Memory B cell (primary cell): ENCODE results near the gene DPP4.

Experiments
- ATAC-seq: fragments of 150-1000 bp; cut with Tn5 transposase; 2 replicates; pipeline ENCODE4 v1.10.0; 2021; ENCODE audit warnings: low read depth, mild to moderate bottlenecking, moderate library complexity
- DNase-seq, 2 donors: peaks; one replicate each; pipeline ENCODE4 v3.0.0; 2022; ENCODE audit warnings: low spot score in 2 of 2
- H3K27ac Mint-ChIP-seq: one replicate; pipeline ENCODE4 v1.8.0; 2022; ENCODE audit warnings: mild to moderate bottlenecking, moderate library complexity, mixed read lengths
- H3K27me3 Mint-ChIP-seq: one replicate; pipeline ENCODE4 v1.8.0; 2022; ENCODE audit warnings: mixed read lengths
- H3K36me3 Mint-ChIP-seq: one replicate; pipeline ENCODE4 v1.8.0; 2022; ENCODE audit warnings: mild to moderate bottlenecking, mixed read lengths
- H3K4me1 Mint-ChIP-seq: one replicate; pipeline ENCODE4 v1.8.0; 2022; ENCODE audit warnings: mixed read lengths
- H3K4me3 Mint-ChIP-seq: one replicate; pipeline ENCODE4 v1.8.0; 2022; ENCODE audit warnings: mild to moderate bottlenecking, moderate library complexity, mixed read lengths
- H3K9me3 Mint-ChIP-seq: one replicate; pipeline ENCODE4 v1.8.0; 2022; ENCODE audit warnings: mixed read lengths

DPP4 gene

GRCh38 chr2:162072976-162073887, 783 bp downstream of the DPP4 start:
- Mint-ChIP-seq H3K9me3 (no peaks in the 10 kb centered on the region), H3K27me3 (peaks cover 11% of the 10 kb centered on the region), H3K27ac (no peak overlapping the region), H3K4me1 (peaks cover 8% of the 10 kb centered on the region), H3K36me3 (no peaks in the 10 kb centered on the region), H3K4me3 (peak overlapping the region; percentile 74)
- ATAC-seq (peak; percentile 19), DNase-seq (no peak)

GRCh38 chr2:162072181-162072702, 1.8 kb downstream of the DPP4 start:
- Mint-ChIP-seq H3K9me3 (no peaks in the 10 kb centered on the region), H3K4me1 (peaks cover 8% of the 10 kb centered on the region), H3K27me3 (peaks cover 11% of the 10 kb centered on the region), H3K36me3 (no peaks in the 10 kb centered on the region), H3K27ac (no peak overlapping the region), H3K4me3 (no peak overlapping the region)
- DNase-seq, result no peak
- no peak for ATAC-seq

DNA sequence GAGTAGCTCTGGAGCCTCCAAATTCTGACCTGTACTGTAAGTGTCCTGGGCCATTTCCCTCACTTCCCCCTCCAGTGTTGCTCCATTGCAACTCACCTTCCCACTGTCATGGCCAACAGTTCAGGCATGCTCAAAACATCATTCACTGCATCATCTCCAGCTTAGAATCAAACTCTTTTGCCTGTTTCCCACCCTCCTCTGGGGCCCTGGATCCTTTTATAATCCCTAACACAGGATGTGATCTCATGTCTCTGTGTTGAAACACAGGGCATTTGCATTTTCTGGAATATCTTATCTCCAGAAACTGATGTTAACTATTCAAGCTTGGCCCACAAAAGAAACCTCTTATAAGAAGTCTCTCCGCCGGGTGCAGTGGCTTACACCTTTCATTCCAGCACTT, 3.0 kb downstream of the DPP4 start:
- no peak for DNase-seq
- H3K27ac Mint-ChIP-seq, result no peak overlapping the region
- no peaks in the 10 kb centered on the region for H3K36me3 Mint-ChIP-seq
- peaks cover 8% of the 10 kb centered on the region for H3K4me1 Mint-ChIP-seq
- H3K27me3 Mint-ChIP-seq, result peaks cover 11% of the 10 kb centered on the region
- H3K9me3 Mint-ChIP-seq, result no peaks in the 10 kb centered on the region
- H3K4me3 Mint-ChIP-seq, result no peak overlapping the region
- no peak for ATAC-seq

DNA sequence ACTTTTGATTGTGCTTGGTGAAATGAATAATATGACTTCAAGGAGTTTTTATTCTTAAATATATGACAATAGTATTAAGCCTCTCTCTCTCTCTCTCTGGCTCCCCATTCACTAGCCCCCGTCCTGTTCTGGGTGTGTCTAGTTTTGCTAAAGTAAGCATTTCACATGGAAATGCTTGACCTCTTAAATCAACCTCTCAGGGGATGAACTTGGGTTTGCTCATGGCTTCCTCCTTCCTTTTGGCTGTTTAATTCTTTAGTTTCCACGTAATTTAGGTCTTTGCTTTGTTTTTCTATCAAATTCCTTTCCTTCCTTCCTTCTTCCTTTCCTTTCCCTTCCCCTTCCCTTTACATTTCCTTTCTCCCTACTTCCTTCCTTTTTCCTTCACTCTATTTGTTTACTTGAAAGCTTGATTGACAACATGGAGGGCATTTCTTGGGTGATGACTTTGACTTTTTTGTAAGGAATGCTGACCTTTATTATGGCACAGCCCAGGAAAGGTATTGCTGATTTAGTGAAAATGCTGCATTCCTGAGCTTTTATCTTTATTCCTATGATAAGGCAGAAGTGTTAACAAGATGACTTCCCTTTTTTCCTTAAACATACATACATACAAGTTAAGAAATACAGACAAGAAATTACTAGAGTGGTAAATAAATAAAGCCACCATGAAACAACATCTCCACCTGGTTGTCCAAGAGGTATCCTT, 3.6 kb downstream of the DPP4 start:
- no peak for DNase-seq
- Mint-ChIP-seq H3K4me3 (no peak overlapping the region), H3K36me3 (no peaks in the 10 kb centered on the region), H3K27ac (no peak overlapping the region), H3K4me1 (peaks cover 8% of the 10 kb centered on the region), H3K9me3 (no peaks in the 10 kb centered on the region), H3K27me3 (peaks cover 8% of the 10 kb centered on the region)
- no peak for ATAC-seq

DNA sequence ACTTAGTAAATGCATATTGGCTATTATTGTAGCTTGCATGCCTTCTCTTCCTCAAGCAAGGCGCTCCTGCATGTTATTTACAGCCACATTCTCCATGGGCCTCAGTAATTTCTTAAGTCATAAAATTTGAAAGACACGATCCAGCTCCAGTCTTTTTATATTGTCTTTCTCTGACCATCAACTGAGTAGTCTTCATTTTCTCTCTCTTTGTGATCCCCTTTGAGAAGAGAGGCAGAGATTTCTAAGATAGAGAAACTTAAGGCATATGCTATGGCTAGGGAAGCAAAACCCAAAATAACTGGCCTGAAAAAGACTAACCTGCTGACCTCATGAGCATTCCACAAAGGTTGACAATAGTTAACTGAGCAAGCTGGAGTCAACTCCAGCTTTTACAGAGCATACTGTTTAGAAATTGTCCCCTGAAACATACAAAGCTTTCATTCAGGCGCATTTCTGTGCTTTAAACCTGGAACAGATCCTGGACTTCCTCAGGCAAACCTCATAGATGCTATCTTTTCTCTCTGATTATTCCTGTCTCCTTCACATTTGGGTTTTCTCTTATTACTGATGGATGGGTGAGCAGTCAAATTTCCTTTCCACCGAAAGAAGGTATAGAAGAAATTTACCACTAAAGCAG, 4.6 kb downstream of the DPP4 start:
- H3K27ac Mint-ChIP-seq, result no peak overlapping the region
- ATAC-seq, result no peak

DNA sequence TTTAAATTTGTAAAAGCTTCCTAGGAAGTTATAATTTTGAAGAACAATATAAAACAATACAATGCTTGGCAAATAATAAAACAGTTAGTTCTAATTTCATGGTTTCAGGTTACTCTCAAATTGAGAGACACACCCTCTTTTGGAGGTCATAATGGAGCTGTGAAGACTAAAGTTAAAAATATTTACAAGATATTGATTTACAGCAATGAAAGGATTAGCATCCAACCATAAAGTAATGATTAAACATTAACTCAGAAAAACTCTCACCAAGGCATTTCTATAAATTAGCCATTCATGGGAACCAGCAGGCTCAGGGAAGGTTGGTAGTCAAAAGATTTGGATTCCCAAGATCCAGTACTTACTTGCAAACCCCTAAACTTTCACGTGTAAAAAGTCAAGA, 6.4 kb downstream of the DPP4 start:
- ATAC-seq, result no peak
- Mint-ChIP-seq H3K27ac (no peak overlapping the region), H3K27me3 (peaks cover 6% of the 10 kb centered on the region), H3K9me3 (no peaks in the 10 kb centered on the region), H3K36me3 (no peaks in the 10 kb centered on the region), H3K4me1 (peaks cover 15% of the 10 kb centered on the region), H3K4me3 (no peak overlapping the region)
- DNase-seq, result no peak

More for the DNA sequence above, 4.6 kb downstream of the DPP4 start:
- H3K4me3 Mint-ChIP-seq, result no peak overlapping the region
- peaks cover 6% of the 10 kb centered on the region for H3K27me3 Mint-ChIP-seq
- DNase-seq, result no peak
- no peaks in the 10 kb centered on the region for H3K36me3 Mint-ChIP-seq
- H3K9me3 Mint-ChIP-seq, result no peaks in the 10 kb centered on the region
- peaks cover 5% of the 10 kb centered on the region for H3K4me1 Mint-ChIP-seq

- Mint-ChIP-seq H3K27me3 (peaks cover 3% of the 10 kb centered on the region), H3K36me3 (no peaks in the 10 kb centered on the region), H3K4me1 (peaks cover 22% of the 10 kb centered on the region), H3K4me3 (no peak overlapping the region), H3K9me3 (peaks cover 1% of the 10 kb centered on the region), H3K27ac (no peak overlapping the region)
- ATAC-seq (no peak), DNase-seq (no peak)
Measured at GRCh38 chr2:162065767-162066166, 8.2 kb downstream of the DPP4 start.

DNA sequence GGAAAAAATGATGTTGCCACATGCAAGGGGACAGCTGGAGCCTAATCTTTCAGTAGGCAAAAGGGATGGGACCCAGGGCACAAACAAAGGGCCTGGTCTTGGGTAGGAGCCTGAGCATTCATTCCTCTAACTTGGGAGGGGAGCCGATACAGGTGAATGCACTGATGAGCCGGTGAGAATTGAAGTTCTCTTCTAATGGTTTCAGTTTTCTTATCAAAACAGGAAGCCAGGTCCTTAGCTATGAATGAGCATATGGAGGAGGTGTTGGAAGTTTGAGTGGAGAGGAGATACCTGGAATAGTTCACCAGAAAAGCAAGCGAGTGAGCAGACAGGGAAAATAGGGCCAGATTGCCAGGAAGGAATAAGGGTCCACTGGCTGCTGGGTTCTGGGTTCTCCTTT, 10.1 kb downstream of the DPP4 start:
- Mint-ChIP-seq H3K4me3 (peak overlapping the region; percentile 43), H3K27me3 (no peaks in the 10 kb centered on the region), H3K4me1 (peaks cover 25% of the 10 kb centered on the region), H3K36me3 (no peaks in the 10 kb centered on the region), H3K27ac (peak overlapping the region; percentile 62), H3K9me3 (peaks cover 1% of the 10 kb centered on the region)
- ATAC-seq (peak; percentile 86), DNase-seq (no peak)

GRCh38 chr2:162063281-162063680, 10.7 kb downstream of the DPP4 start:
- Mint-ChIP-seq H3K4me1 (peaks cover 25% of the 10 kb centered on the region), H3K4me3 (peak overlapping the region; percentile 12)

GRCh38 chr2:162062559-162062958, 11.5 kb downstream of the DPP4 start:
- Mint-ChIP-seq H3K27ac (peak overlapping the region; percentile 62), H3K4me3 (no peak overlapping the region), H3K27me3 (no peaks in the 10 kb centered on the region), H3K36me3 (no peaks in the 10 kb centered on the region), H3K9me3 (peaks cover 2% of the 10 kb centered on the region), H3K4me1 (peaks cover 29% of the 10 kb centered on the region)
- DNase-seq (no peak), ATAC-seq (no peak)

More at GRCh38 chr2:162063281-162063680, 10.7 kb downstream of the DPP4 start:
- ATAC-seq (peak; percentile 10), DNase-seq (no peak)
- Mint-ChIP-seq H3K36me3 (no peaks in the 10 kb centered on the region), H3K27me3 (no peaks in the 10 kb centered on the region), H3K9me3 (peaks cover 1% of the 10 kb centered on the region), H3K27ac (peak overlapping the region; percentile 62)

GRCh38 chr2:162061021-162061420, 13.0 kb downstream of the DPP4 start:
- Mint-ChIP-seq H3K36me3 (peaks cover 2% of the 10 kb centered on the region), H3K27ac (no peak overlapping the region), H3K4me3 (no peak overlapping the region), H3K27me3 (no peaks in the 10 kb centered on the region), H3K9me3 (peaks cover 2% of the 10 kb centered on the region), H3K4me1 (peaks cover 30% of the 10 kb centered on the region)
- ATAC-seq (no peak), DNase-seq (no peak)

DNA sequence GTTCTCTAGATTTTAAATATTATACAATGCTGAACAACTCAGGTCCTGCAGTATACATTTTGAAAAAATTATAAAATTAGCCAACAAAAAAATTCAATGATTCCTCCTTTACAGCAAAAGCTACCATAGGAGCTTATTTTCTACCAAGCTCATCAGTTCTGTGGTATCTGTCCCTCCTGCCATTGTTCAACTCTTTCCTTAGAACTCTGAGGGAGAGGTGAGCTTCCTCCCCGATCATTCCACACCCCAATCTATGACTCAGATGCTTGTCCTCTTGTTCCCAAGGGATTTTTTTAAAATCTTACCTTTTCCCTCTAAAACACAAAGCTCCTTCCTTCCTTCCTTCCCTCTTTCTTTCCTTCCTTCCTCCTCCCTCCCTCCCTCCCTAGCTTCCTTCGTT, 13.5 kb downstream of the DPP4 start:
- no peak overlapping the region for H3K4me3 Mint-ChIP-seq
- no peak overlapping the region for H3K27ac Mint-ChIP-seq
- peaks cover 2% of the 10 kb centered on the region for H3K36me3 Mint-ChIP-seq

DNA sequence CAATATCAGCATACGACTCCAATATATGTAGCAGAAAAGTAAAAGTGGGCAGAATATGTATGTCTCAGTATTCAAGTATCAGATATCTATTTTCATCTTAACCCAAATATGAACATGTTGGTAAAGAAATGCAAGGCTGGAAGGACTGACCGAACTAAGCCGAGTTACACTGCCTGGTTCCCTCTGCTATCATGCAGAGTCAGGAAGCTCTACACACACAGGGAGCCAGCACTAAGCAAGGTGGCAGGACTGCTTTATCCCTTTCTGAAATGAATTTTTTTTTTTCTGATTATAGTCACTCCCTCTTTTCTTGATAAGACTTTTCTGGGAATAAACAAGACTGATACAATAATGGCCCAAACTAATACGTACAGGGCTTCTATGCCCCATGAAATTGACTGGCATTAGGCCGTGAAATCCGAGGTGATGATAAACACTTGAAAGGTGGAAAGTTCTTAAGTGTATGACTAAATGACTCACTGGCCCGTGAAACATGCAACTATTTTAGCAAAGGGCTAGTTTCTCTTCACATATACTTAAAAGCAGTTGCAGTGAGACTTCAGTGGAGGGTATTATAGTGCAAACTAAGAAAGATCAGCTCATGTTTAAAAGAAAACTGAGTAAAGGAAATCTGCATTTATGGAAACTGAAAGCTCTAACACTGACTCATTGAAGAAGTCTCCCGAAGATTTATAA, 14.9 kb downstream of the DPP4 start:
- Mint-ChIP-seq H3K27ac (peak overlapping the region; percentile 69), H3K27me3 (no peaks in the 10 kb centered on the region), H3K4me1 (peaks cover 33% of the 10 kb centered on the region), H3K4me3 (peak overlapping the region; percentile 44), H3K9me3 (peaks cover 2% of the 10 kb centered on the region), H3K36me3 (peaks cover 2% of the 10 kb centered on the region)
- ATAC-seq (no peak), DNase-seq (no peak)

More for the DNA sequence above, 13.5 kb downstream of the DPP4 start:
- ATAC-seq (no peak), DNase-seq (no peak)
- Mint-ChIP-seq H3K9me3 (peaks cover 2% of the 10 kb centered on the region), H3K27me3 (no peaks in the 10 kb centered on the region), H3K4me1 (peaks cover 33% of the 10 kb centered on the region)
